ENCODE results near the gene GATA5.

DNA sequence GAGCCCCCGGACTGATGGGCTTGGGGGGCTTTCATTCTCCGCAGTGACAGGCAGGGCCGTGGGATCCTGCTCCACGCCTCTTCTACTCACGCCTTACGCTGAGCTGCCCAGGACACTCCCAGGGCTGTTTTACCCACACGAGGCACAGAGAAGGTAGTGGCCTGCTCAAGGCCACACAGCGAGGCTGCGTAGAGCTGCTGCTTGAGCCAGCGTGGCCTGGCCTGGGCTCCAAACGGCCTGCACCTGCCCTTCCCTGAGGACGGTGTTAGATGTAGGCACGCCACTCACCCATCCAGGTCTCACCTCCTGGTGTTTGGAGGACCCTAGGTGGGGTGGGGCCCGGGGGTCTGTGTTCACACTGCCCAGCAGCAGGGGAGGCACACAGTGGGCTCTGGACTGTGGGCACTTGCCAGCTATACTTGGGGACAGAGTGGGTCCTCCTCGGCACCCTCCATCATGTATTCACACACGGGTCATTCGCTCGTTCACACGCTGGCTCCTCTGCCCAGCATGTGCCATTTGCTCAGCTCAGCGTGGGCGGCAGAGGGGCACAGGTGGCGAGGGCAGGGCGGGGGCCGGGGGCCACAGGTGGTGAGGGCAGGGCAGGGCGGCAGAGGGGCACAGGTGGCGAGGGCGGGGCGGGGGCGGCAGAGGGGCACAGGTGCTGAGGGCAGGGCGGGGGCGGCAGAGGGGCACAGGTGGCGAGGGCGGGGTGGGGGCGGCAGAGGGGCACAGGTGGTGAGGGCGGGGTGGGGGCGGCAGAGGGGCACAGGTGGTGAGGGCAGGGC is 30.0 kb downstream of the GATA5 start:
- TF ChIP-seq EGR1 (IDR thresholded peaks at IDR 0.05) (no peak), TAF1 (IDR thresholded peaks at IDR 0.05; ENCODE audit: low read depth) (no peak)
- TF ChIP-seq, protein P1, sequence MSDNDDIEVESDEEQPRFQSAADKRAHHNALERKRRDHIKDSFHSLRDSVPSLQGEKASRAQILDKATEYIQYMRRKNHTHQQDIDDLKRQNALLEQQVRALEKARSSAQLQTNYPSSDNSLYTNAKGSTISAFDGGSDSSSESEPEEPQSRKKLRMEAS (IDR thresholded peaks at IDR 0.05) = no peak
